H1 (cell line): Measurements from ENCODE around the gene FGF1.

Experiments
- CBX8 ChIP-seq: fragments of 300-800, 300-1000 bp; sonication (generic); IDR thresholded peaks from 2 replicates; pipeline ENCODE4 v1.7.1; 2016; ENCODE audit warnings: low read depth, low read length, borderline replicate concordance
- CTCF ChIP-seq, 3 experiments: IDR thresholded peaks; 1 replicate in 2 of 3; 2 replicates in 1 of 3; pipeline versions ENCODE4 v1.5.1 to v1.6.1; 2011; ENCODE audit warnings: low read length in 3 of 3, mild to moderate bottlenecking in 3 of 3, inconsistent platforms in 2 of 3, low read depth in 1 of 3, moderate library complexity in 1 of 3; ENCODE audit not compliant: insufficient read depth in 1 of 3; ENCODE audit errors: control extremely low read depth in 1 of 3
- EGR1 ChIP-seq: IDR thresholded peaks from 2 replicates; pipeline ENCODE4 v1.6.1; 2011; ENCODE audit warnings: low read depth, low read length, borderline replicate concordance
- EZH2 ChIP-seq: fragments of 200-600 bp; sonication (generic); IDR thresholded peaks from 2 replicates; pipeline ENCODE4 v1.7.1; 2012; ENCODE audit warnings: low read depth, mild to moderate bottlenecking, moderate library complexity, low read length, inconsistent platforms; ENCODE audit not compliant: severe bottlenecking
- TAF1 ChIP-seq: IDR thresholded peaks from 2 replicates; pipeline ENCODE4 v1.6.1; 2011; ENCODE audit warnings: mild to moderate bottlenecking, low read depth, low read length

GRCh38 chr5:142568283-142568995 is 117.5 kb downstream of the FGF1 start:
- TF ChIP-seq EGR1, result no peak
- TF ChIP-seq TAF1, result no peak
- TF ChIP-seq EZH2, result no peak
- TF ChIP-seq CBX8, result no peak
- no peak for TF ChIP-seq CTCF (IDR thresholded peaks at IDR 0.05; ENCODE audit: control extremely low read depth in 1 of 3, insufficient read depth in 1 of 3, low read depth in 1 of 3, low read length in 3 of 3)
